ENCODE data around the gene MSMO1.

DNA sequence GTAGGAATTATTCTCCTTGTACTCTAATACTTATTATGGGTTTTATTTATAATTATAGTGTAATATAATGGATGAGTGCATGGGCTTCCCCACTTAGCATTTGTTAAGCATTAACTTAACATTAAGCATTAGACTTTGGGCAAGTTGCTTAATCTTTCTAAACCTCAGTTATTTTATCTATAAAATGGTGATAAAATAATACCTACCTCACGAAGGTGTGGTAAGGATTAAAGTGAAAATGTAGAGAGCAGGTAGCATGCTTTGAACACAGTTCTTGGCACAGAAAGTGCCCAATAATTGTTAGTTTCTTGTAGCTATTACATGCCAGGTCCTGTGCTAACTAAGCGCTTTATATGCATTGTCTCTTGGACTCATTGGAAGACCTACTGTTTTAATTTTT lies 2.6 kb downstream of the MSMO1 start:
- TF ChIP-seq, protein P1, sequence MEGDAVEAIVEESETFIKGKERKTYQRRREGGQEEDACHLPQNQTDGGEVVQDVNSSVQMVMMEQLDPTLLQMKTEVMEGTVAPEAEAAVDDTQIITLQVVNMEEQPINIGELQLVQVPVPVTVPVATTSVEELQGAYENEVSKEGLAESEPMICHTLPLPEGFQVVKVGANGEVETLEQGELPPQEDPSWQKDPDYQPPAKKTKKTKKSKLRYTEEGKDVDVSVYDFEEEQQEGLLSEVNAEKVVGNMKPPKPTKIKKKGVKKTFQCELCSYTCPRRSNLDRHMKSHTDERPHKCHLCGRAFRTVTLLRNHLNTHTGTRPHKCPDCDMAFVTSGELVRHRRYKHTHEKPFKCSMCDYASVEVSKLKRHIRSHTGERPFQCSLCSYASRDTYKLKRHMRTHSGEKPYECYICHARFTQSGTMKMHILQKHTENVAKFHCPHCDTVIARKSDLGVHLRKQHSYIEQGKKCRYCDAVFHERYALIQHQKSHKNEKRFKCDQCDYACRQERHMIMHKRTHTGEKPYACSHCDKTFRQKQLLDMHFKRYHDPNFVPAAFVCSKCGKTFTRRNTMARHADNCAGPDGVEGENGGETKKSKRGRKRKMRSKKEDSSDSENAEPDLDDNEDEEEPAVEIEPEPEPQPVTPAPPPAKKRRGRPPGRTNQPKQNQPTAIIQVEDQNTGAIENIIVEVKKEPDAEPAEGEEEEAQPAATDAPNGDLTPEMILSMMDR (IDR thresholded peaks at IDR 0.05): no peak
- no peak for TF ChIP-seq EZH2 (IDR thresholded peaks at IDR 0.05; ENCODE audit: borderline replicate concordance, insufficient read depth, low read depth, low read length, poor library complexity, severe bottlenecking)

Data from B cell (primary cell).